HG03135 (cell line): ENCODE results near the gene CSHL1.
"Not testable (repeated sequence)": the region's sequence is repeated elsewhere in the genome, so short reads cannot be mapped to it uniquely, and the experiment has no call there.

Source experiments
- ATAC-seq: cut with Tn5 transposase; IDR thresholded peaks from one replicate; pipeline ENCODE4 v1.9.1; 2021; ENCODE audit warnings: mild to moderate bottlenecking, moderate library complexity; ENCODE audit not compliant: unreplicated experiment

The CSHL1 gene

DNA sequence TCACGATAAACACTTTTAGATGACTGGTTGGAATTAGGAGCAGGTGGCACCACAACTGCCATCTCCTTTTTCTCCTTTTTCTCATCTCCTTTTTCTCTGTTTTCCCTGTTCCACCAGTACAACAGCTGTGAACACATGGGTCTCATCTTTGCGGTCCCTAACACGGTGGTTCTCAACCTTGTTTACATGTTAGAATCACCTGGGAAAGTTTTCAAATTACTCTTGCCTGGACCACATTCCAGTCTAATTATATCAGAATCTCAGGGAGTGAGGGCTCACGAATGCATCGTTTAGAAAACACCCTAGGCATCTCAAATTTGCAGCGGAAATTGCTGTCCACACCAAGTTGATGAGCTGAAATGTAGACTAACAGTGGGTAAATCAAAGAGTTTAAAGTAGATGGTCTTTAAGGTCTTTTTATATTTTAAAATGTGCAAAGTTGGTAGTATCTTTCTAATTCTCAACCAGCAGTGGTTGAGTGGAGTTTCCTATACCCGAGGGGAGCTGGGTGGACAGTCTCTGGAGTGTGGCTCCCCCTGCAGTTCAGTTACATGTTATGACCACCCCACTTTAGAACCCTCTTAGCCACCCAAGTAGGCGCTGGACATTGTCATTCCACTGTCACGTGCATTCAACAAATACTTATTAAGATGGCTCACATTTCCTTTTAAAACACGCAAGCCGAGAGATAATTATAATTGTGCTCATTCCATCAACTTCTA lies 18.6 kb downstream of the CSHL1 start:
- not testable (repeated sequence) for ATAC-seq

DNA sequence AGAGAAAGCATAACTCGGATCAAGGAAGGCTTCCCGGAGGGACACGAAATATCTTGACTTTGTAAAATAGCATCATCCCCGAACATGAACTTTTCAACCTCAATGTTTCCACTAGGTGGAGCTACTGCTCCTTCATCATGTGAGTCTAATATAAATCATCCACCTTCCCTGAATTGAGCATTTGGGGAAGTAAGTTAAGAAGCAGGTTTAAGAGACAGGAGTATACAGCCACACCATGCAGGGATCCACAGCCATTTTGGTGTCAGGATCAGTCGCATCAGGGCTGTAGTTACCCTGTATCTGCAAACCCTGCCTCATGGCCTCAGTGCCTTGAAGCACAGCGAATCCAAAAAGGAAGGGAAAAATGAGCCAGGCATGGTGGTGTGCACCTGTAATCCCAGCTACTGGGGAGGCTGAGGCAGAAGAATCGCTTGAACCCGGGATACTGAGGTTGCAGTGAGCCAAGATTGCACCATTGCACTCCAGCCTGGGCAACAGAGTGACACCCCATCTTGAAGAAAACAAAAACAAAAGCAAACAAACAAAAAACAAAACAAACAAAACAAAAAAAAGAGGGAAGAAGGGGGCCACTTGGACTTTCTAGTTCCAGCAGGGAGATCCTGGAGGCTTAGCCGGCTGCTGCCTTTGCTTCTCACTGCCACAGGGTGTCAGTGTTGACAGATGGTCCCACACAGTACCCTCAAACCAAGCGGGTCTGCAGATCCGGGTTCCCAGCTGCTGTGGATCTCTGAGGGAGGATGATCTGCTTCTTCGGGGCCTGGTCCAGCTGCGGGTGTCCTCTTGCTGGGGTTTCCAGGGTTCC lies 21.8 kb downstream of the CSHL1 start:
- not testable (repeated sequence) for ATAC-seq

DNA sequence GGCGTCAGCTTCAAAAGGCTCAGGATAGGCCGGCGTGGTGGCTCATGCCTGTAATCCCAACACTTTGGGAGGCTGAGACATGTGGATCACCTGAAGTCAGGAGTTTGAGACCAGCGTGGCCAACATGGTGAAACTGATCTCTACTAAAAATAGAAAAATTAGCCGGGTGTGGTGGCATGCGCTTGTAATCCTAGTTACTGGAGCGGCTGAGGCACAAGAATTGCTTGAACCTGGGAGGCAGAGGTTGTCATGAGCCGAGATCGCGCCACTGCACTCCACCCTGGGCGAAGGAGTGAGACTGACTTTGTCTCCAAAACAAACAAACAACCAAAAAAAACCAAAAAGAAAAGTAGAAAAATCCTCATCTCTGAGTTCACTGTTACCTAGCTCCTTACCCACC lies 25.9 kb downstream of the CSHL1 start:
- ATAC-seq: not testable (repeated sequence)

DNA sequence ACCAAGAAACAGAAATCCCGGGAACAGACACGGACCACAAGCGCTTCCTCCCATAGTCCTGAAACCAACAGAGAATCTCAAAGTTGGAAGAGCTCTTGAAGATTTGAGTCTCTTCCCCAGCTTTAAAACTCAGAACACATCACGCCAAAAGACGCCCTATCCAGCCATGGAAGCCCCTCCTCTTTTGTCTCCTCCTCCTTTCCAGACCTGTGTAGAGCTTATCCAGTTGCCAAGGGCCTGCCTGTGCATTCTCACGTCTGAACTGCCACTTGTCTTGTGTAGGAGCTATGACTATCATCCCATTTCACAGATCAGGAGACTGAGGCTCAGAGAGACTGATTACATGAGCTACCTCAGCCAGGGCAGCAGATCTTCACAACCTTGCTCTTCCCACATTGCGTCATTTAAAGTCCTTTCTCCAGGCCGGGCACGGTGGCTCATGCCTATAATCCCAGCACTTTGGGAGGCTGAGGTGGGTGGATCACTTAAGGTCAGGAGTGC lies 28.4 kb downstream of the CSHL1 start:
- ATAC-seq: not testable (repeated sequence)

DNA sequence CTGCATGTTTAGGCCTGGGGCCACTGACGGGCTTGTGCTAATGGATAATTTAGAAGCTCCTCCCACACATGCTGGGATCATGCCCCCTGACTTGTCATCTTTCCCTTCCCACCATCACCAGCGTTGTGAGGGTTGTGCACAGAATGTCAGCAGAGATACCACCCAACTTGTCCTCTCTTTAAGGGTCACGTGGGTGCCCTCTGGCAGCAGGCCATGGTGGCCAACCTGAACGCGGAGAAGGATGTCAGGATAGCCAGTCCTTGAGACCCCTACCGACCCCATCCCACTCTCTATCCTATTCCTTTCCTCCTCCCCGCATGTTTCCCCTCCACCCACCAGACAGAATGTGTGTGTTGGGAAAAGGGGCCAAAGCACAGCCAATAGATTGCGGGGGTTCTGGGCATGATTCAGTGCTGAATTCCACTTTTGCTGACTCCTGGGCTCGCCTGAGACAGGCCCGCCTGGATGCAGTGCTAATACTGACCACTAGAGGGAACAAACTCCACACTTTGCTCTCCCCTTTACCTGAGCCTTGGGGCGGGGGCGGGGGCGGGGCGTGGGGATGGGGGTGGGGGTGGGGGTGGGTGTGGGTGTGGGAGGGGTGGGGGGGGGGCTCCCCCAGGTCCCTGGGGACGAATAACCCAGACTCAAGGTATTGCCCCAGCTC lies 29.0 kb downstream of the CSHL1 start, which contains the start of gene GH2:
TSS of gene GH2 (minus strand) at position 10 of the 667 bp plus-strand sequence. CDS start 143 bp downstream, outside the sequence.
- ATAC-seq: no peak

DNA sequence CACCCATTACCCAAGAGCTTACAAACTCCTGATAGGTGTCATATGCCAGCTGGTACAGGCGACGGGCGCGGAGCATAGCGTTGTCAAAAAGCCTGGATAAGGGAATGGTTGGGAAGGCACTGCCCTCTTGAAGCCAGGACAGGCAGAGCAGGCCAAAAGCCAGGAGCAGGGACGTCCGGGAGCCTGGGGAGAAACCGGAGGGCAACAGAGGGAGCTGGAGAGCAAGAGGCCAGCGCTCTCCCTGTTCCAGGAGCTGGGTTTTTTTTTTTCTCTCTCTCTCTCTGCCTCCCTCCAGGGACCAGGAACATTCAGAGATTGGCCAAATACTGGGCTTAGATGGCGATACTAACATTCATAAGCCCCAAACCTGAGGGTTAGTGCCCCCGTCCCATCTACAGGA lies 29.7 kb downstream of the CSHL1 start:
- not testable (repeated sequence) for ATAC-seq

DNA sequence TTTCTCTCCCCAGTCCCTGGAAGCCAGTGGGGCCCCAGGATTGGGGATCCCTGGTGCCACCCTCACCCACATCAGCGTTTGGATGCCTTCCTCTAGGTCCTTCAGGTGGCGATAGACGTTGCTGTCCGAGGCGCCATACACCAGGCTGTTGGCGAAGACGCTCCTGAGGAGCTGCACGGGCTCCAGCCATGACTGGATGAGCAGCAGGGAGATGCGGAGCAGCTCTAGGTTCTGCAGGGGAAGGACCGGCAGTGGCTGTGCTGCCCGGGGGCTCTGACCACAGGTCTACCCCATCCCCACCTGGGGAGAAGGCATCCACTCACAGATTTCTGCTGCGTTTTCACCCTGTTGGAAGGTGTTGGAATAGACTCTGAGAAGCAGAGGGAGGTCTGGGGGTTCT lies 30.4 kb downstream of the CSHL1 start:
- no peak for ATAC-seq

DNA sequence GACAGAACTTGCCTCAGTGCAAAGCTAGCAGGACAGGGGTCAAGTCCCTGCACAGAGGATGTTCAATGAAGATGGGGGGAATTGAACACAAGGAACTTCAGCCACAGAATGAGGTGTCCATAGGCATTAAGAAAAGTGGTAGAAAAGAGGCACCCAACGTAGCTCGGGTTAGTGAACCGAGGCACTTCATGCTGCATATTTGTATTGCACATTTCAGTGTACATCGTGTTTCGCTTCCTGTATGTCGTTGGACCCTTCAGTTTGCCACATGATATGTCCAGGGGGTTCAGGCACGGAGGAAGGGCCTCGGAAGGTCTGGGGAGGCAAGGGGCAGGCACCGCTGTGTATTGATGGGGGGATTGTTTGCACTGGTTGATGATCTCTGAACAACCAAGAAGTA lies 32.6 kb downstream of the CSHL1 start:
- not testable (repeated sequence) for ATAC-seq

DNA sequence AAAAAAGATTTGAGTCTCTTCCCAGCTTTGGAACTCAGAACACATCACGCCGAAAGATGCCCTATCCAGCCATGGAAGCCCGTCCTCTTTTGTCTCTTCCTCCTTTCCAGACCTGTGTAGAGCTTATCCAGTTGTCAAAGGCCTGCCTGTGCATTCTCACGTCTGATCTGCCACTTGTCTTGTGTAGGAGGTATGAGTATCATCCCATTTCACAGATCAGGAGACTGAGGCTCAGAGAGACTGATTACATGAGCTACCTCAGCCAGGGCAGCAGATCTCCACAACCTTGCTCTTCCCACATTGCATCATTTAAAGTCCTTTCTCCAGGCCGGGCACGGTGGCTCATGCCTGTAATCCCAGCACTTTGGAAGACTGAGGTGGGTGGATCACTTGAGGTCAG lies 36.4 kb downstream of the CSHL1 start:
- not testable (repeated sequence) for ATAC-seq

DNA sequence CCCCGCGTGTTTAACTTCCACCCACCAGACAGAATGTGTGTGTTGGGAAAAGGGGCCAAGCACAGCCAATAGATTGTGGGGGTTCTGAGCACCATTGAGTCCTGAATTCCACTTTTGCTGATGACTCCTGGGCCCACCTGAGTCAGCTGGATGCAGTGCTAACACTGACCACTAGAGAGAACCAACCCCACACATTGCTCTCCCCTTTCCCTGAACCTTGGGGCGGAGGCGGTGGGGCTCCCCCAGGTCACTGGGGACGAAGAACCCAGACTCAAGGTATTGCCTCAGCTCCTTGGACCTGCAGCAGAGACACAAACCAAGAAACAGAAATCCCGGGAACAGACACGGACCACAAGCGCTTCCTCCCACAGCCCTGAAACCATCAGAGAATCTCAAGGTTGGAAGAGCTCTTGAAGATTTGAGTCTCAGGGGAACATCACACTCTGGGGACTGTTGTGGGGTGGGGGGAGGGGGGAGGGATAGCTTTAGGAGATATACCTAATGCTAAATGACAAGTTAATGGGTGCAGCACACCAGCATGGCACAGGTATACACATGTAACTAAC lies 36.9 kb downstream of the CSHL1 start:
- ATAC-seq: not testable (repeated sequence)

DNA sequence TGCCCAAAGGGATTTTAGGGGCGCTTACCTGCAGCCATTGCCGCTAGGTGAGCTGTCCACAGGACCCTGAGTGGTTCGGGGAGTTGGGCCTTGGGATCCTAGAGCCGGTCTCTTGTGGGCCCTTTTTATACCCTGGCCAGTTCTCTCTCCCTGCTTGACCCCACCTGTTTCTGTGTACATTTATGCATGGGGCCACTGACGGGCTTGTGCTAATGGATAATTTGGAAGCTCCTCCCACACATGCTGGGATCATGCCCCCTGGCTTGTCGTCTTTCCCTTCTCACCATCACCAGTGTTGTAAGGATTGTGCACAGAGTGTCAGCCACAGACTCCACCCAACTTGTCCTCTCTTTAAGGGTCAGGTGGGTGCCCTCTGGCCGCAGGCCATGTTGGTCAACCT lies 37.5 kb downstream of the CSHL1 start, which contains the start of gene CSH2:
TSS of gene CSH2 (minus strand) at position 101 of the 400 bp plus-strand sequence. CDS start at position 38, 63 bp downstream.
- not testable (repeated sequence) for ATAC-seq

DNA sequence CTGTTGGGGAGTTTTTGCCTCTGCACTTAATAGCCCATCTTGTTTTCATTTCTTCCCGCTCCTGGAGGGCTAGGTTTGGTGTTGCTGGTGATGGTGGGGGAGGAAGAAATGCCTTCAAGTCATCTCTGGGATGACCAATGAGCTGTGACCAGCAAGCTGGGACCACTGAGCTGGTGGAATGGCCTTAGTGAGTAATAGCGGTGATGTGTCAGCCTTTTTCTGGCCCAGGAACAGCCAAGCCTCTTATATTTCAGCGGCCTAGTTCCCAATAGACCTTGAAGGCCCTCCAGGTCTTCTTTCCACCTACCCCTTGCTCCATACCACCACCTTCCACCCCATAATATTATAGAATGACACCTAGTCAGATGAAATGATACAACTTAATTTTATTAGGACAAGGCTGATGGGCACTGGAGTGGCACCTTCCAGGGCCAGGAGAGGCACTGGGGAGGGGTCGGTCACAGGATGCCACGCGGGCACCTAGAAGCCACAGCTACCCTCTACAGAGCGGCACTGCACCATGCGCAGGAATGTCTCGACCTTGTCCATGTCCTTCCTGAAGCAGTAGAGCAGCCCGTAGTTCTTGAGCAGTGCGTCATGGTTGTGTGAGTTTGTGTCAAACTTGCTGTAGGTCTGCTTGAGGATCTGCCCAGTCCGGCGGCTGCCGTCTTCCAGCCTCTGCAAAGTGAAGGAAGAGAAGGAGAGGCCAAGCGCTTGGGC lies 39.3 kb downstream of the CSHL1 start:
- ATAC-seq: not testable (repeated sequence)

DNA sequence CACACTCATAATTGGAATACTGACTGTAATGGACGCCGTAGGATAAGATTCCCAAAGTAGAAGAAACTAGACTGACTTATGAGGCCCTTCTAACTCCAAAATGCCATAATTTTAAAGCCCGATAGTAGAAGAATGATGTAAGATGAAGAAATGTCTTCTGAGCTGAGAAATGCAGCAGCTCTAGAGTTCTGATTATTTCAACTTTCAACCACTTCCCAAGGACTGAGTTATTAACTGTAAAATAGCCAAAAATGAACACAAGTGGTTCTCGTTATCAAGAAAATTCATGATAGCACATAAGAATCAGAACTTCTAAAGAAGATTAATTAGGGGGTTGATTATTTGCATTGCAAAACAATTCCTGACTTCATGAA lies 40.8 kb downstream of the CSHL1 start:
- not testable (repeated sequence) for ATAC-seq

DNA sequence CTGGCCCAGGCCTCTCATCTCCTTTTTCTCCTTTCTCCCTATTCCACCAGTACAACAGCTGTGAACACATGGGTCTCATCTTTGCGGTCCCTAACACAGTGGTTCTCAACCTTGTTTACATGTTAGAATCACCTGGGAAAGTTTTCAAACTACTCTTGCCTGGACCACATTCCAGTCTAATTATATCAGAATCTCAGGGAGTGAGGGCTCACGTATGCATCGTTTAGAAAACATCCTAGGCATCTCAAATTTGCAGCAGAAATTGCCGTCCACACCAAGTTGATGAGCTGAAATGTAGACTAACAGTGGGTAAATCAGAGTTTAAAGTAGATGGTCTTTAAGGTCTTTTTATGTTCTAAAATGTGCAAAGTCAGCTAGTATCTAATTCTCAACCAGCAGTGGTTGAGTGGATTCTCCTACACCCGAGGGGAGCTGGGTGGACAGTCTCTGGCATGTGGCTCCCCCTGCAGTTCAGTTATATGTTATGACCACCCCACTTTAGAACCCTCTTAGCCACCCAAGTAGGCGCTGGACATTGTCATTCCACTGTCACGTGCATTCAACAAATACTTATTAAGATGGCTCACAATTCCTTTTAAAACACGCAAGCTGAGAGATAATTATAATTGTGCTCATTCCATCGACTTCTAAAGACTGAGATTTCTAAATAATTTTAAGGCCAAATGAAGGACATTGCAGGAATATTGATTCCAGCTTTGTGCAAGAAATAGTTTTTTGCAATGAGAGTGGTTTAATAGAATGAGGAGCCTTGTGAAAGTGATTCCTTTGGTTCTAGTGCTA lies 41.4 kb downstream of the CSHL1 start:
- not testable (repeated sequence) for ATAC-seq

DNA sequence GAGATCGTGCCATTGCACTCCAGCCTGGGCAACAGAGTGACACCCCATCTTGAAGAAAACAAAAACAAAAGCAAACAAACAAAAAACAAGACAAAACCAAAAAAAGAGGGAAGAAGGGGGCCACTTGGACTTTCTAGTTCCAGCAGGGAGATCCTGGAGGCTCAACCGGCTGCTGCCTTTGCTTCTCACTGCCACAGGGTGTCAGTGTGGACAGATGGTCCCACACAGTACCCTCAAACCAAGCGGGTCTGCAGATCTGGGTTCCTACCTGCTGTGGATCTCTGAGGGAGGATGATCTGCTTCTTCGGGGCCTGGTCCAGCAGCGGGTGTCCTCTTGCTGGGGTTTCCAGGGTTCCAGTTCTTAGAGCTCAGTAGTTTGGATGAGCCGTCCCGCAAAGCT lies 44.4 kb downstream of the CSHL1 start:
- not testable (repeated sequence) for ATAC-seq
